KOPT-K1 (cell line): Measurements from ENCODE around the gene CLIP1.
"Not testable (repeated sequence)": the region's sequence is repeated elsewhere in the genome, so short reads cannot be mapped to it uniquely, and the experiment has no call there.

Experiments
- H3K27ac ChIP-seq: fragments of 200-600 bp; sonication (generic); 2 replicates; pipeline ENCODE4 v1.5.1; 2016; ENCODE audit warnings: antibody characterized with exemption, mild to moderate bottlenecking, low read depth, low read length; ENCODE audit not compliant: poor library complexity, severe bottlenecking
- H3K36me3 ChIP-seq: fragments of 200-600 bp; sonication (generic); 2 replicates; pipeline ENCODE4 v1.5.1; 2017; ENCODE audit warnings: antibody characterized with exemption, mild to moderate bottlenecking, low read length, moderate library complexity; ENCODE audit not compliant: insufficient read depth
- H3K9me3 ChIP-seq: fragments of 200-600 bp; sonication (generic); 2 replicates; pipeline ENCODE4 v1.5.1; 2017; ENCODE audit warnings: antibody characterized with exemption, low read length, mild to moderate bottlenecking; ENCODE audit not compliant: insufficient read depth, poor library complexity, severe bottlenecking

Gene CLIP1

GRCh38 chr12:122421821-122422729 is at the start of gene CLIP1:
Gene CLIP1, minus strand, starts transcription at chr12:122422669. Its CDS starts 42,217 bp downstream, at chr12:122380452.
- Histone ChIP-seq H3K9me3 (no peaks in the 10 kb centered on the region), H3K36me3 (no peaks in the 10 kb centered on the region), H3K27ac (peak within 1 kb of the TSS; percentile 72)

- no peaks in the 10 kb centered on the region for H3K9me3 ChIP-seq
- peaks cover 59% of the 10 kb centered on the region for H3K36me3 ChIP-seq
- H3K27ac ChIP-seq, result no peak overlapping the region
Observed at GRCh38 chr12:122471324-122472226, 49.1 kb upstream of the CLIP1 start.

- not testable (repeated sequence) for H3K9me3 ChIP-seq, H3K27ac ChIP-seq
- peaks cover 49% of the 10 kb centered on the region for H3K36me3 ChIP-seq
Observed at GRCh38 chr12:122470576-122470975, 48.1 kb upstream of the CLIP1 start.

- H3K27ac ChIP-seq, H3K9me3 ChIP-seq: not testable (repeated sequence)
- H3K36me3 ChIP-seq, result peaks cover 42% of the 10 kb centered on the region
Observed at GRCh38 chr12:122469856-122470255, 47.4 kb upstream of the CLIP1 start.

- Histone ChIP-seq H3K9me3 (no peaks in the 10 kb centered on the region), H3K36me3 (peaks cover 23% of the 10 kb centered on the region), H3K27ac (no peak overlapping the region)
Observed at GRCh38 chr12:122467983-122468382, 45.5 kb upstream of the CLIP1 start.

DNA sequence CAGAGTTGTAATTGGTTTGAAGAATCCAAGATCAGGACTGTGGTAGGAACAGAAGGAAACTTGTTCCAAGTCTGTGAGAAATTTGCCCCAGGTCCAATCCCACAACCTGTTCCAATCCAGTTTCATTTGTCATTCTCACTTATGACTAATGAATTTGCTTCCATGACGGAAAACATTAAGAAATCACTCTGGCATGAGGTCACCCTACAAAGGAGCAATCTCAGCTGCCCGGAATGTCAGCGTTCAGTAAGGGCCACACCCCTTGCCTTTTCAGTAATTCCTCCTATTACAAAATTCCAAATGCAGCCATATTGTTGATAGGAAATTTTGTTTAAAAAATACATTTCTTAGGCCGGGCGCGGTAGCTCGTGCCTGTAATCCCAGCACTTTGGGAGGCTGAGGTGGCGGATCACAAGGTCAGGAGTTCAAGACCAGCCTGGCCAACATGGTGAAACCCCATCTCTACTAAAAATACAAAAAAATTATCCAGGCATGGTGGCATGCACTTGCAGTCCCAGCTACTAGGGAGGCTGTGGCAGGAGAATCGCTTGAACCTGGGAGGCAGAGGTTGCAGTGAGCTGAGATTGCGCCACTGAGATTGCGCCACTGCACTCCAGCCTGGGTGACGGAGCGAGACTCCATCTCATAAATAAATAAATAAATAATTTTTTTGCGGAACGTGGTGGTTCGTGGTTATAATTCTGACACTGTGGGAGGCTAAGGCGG is 42.0 kb upstream of the CLIP1 start:
- not testable (repeated sequence) for H3K9me3 ChIP-seq, H3K36me3 ChIP-seq, H3K27ac ChIP-seq

- Histone ChIP-seq H3K36me3 (no peaks in the 10 kb centered on the region), H3K9me3 (no peaks in the 10 kb centered on the region), H3K27ac (no peak overlapping the region)
Observed at GRCh38 chr12:122460641-122461040, 38.2 kb upstream of the CLIP1 start.

DNA sequence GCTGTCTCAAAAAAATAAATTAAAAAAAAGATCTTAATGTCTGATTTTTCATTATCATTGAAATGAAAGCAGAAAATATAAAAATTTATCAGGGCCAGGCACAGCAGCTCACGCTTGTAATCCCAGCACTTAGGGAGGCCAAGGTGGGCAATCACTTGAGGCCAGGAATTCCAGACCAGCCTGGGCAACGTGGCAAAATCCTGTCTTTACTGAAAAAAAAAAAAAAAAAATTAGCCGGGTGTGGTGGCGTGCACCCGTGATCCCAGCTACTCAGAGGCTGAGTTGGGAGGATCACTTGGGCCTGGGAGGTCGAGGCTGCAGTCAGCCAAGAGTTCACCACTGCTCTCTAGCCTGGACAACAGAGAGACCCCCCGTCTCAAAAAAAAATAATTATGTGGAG is 37.6 kb upstream of the CLIP1 start:
- H3K27ac ChIP-seq, result no peak overlapping the region
- no peaks in the 10 kb centered on the region for H3K36me3 ChIP-seq
- H3K9me3 ChIP-seq, result no peaks in the 10 kb centered on the region

GRCh38 chr12:122459211-122459610 is 36.7 kb upstream of the CLIP1 start:
- no peaks in the 10 kb centered on the region for H3K36me3 ChIP-seq
- no peaks in the 10 kb centered on the region for H3K9me3 ChIP-seq
- no peak overlapping the region for H3K27ac ChIP-seq

- Histone ChIP-seq H3K36me3 (no peaks in the 10 kb centered on the region), H3K27ac (no peak overlapping the region)
Observed at GRCh38 chr12:122458105-122459035, 35.9 kb upstream of the CLIP1 start.

DNA sequence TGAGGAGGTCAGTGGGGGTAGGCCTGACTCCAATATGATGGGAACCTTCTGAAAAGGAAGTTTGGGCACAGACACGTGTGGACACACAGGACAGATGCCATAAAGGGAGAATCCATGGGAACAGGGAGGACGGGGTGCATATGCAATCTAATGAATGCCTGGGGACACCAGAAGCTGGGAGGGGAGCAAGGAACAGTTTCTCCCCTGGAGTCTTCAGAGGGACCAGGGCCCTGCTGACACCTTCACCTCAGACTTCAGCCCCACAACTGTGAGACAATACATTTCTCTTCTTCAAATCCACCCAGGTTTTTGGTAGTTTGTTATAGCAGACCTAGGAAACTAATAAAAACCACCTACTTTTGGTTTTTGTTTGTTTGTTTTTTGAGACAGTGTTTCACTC is 35.2 kb upstream of the CLIP1 start:
- Histone ChIP-seq H3K27ac (no peak overlapping the region), H3K36me3 (no peaks in the 10 kb centered on the region), H3K9me3 (no peaks in the 10 kb centered on the region)

More at GRCh38 chr12:122458105-122459035, 35.9 kb upstream of the CLIP1 start:
- no peaks in the 10 kb centered on the region for H3K9me3 ChIP-seq

GRCh38 chr12:122454739-122455138 is 32.3 kb upstream of the CLIP1 start:
- no peak overlapping the region for H3K27ac ChIP-seq
- H3K9me3 ChIP-seq, result no peaks in the 10 kb centered on the region
- H3K36me3 ChIP-seq, result no peaks in the 10 kb centered on the region

GRCh38 chr12:122454250-122454721 is 31.8 kb upstream of the CLIP1 start:
- H3K36me3 ChIP-seq, result no peaks in the 10 kb centered on the region
- no peaks in the 10 kb centered on the region for H3K9me3 ChIP-seq
- H3K27ac ChIP-seq, result peak overlapping the region; percentile 64
